HG03558 (cell line): ENCODE data around the gene ZNF44.

Experiments
- ATAC-seq: cut with Tn5 transposase; IDR thresholded peaks from one replicate; pipeline ENCODE4 v1.9.1; 2021; ENCODE audit warnings: moderate number of reproducible peaks; ENCODE audit not compliant: unreplicated experiment; ENCODE audit errors: extremely low read depth

ZNF44 gene

GRCh38 chr19:12265921-12266704 is 28.6 kb downstream of the ZNF44 start:
- no peak for ATAC-seq

DNA sequence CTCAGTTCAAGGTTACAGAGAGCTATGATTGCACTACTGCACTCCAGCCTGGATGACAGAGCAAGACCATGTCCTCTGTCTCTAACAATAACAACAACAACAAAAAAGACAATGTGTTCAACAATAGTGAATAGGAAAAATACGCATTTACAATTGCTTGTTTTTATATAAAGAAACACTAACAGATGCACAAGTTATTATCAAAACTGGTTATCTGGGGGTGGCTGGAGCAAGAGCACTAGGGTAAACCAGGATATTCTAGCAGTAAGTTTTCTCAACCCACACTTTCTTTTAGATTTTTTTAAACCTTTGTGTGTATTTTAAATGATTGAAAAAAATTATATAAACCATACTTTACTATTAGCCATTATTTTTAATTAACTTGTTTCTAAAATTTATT is 33.1 kb downstream of the ZNF44 start:
- no peak for ATAC-seq

DNA sequence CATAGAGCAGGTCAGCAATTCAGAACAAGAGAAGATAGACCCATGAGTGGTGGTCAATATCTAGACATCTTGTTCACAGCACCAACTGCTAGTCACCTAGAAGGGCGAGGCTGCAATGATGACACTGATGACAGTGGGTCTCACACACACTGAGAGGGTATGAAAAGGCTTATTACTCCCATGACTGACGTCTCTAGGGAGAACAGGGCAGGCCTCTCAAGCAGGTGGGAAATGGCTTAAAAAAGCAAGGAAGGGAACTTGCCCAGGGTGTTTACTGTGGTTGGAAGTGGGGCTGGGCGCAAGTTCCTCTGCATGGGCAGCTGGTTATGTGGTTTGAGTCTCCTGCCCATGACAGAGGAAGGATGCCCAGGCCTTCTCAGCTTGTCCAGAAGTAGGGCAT is 33.8 kb downstream of the ZNF44 start:
- ATAC-seq = no peak

DNA sequence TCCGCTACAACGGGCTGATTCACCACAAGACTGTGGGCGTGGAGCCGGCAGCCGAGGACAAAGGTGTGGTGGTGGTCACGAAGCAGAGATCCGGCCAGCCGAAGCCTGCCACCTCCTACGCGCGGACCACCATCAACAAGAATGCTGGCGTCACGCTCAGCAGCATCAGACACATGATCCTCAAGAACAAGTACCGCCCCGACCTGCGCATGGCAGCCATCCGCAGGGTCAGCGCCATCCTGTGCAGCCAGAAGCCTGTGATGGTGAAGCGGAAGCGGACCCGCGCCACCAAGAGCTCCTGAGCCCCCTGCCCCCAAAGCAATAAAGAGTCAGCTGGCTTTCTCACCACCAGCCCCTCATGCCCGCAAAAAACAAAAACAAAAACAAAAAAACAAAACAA is 34.4 kb downstream of the ZNF44 start:
- ATAC-seq = no peak

- no peak for ATAC-seq
Measured at GRCh38 chr19:12255372-12255771, 39.3 kb downstream of the ZNF44 start.

DNA sequence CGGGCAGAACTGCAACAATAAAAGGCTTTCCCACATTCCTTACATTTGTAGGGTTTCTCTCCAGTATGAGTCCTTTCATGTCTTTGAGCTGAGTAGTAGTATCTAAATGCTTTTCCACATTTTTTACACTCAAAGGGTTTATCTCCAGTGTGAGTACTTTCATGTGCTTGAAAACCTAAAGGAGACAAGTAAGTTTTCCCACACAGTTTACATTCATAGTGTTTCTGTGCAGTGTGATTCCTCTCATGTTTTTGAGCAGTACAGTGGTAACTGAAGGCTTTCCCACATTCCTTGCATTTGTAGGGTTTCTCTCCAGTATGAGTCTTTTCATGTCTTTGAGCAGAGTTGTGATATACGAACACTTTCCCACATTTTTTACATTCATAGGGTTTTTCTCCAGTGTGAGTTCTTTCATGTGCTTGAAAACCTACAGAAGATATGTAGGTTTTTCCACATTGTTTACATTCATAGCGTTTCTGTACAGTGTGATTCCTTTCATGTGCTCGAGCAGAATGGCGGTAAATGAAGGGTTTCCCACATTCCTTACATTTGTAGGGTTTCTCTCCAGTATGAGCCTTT is 47.0 kb downstream of the ZNF44 start:
- ATAC-seq = no peak

DNA sequence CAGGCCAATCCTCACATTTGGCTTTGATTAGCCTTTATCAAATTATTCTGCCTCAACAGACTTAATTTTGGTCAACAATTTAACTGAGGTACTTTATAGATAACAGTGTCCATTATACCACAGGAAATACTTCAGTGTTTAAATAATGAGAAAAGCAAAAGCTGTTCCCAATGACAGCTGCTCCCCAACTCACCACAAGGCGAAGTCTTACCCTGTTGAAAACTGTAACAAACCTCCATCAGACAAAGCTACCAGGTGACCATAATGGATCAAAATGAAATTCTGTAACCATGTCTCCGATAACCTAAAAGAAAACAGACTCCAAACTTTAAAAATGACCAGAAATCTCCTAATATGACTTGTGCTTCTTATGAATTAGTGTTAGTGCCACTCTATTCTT is 50.3 kb downstream of the ZNF44 start:
- no peak for ATAC-seq

DNA sequence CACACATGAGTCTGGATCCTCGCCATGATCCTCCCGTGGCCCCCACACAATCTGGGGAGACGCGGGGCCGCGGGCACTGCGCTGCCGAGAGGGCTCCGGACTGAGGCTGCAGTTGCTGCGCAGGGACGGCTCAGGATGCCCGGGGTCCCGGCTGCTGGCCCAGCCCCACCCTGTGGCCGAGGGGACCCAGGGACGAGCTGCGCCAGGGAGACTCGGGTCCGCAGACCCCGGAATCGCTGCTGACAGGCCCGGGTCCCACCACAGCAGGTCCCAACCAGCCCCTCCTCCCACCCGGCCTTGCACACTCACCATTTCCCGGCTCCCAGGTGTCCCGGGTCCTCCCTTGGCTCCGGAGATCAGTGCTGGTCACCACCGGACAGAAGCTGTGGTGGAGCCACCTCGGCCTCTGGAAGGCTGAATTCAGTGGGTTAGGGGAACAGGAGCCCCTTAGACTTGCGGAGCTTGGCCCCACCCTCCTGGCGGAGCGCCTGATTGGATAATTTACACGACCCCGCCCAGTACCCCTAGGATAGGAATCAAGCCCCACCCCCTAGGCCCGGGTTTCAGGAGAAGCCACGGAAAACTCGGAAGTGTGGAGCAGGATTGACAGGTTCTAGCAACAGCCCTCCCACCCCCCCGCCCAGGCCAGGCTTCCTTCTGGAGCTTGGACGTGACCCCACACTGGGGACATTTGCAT is 57.4 kb downstream of the ZNF44 start:
- ATAC-seq = no peak

DNA sequence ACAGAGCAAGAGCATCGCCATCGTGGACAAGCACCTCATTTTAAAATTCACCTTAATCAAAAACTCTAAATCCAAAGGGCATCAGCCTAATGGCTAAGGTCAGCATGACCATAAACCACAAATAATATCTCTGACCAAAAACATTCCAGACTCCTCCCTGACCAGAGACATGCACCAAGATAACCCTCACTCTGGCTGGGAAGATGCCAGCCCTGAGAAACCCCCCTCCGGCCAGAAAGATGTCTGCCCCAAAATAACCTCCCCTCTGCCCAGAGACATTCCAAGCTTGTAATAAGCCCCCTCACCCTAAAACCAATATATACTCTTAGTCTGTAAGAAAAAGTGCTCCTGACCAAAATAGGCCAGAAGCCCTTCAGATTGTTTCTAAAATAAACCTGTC is 61.7 kb downstream of the ZNF44 start:
- ATAC-seq = no peak

- no peak for ATAC-seq
Measured at GRCh38 chr19:12230751-12231733, 63.6 kb downstream of the ZNF44 start.

DNA sequence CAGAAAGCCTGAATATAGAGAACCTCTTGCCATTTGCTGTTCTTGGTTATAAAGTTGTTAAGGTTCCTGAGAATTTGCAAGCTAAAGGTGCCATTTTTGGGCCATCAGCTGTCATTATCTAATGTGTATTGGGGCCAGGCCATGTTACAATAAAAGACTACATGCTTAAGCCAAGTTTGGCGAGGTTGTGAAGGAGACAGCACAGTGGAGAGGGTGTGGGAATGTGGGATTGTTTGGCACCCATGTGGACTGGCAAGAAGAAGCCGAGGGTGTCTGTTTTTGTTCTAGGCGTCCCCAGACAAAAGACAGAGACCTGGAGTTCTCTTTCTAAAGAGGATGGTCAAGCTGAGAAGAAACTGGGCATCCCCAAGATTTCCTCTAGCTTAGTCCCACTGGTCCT is 64.7 kb downstream of the ZNF44 start:
- no peak for ATAC-seq

DNA sequence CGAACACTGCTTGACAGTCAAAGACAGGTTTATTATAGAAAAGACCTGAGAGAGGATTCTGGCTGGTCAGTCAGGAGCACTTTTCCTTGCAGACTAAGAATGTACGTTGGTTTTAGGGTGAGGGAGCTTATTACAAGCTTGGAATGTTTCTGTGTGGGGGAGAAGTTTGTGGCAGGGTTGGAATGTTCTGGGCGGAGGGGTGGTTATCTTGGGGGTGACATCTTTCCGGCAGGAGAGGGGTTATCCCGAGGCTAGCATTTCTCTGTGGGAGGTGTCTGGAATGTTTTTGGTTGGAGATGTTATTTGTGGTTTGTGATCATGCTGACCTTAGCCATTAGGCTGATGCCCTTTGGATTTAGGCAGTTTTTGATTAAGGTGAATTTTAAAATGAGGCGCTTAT is 70.0 kb downstream of the ZNF44 start:
- no peak for ATAC-seq

DNA sequence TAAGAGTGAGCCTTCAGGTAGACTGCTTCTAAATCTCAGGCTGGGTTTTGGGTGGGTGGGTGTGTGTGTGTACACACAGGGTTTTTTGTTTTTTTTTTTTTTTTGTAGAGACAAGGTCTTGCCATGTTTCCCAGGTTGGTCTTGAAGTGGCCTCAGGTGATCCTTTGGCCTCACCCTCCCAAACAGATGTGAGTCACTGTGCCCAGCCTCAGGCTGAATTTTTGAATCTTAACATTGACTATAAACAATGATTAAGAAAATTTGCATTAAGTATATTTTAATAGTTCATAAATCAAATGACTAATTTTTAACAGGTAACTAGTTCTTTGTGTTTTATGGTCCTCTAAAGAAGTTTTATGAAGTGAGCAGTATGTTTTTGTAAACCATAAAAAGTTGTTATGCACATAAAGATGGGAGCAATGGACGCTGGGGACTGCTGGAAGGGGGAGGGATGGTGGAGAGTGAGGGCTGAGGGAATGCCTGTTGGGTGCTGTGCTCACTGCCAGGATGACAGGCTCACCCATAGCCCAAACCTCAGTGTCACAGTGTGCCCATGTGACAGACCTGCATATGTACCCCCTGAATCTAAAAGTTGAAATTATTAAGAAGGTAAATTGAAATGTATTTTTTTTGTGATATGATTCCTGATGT is 71.6 kb downstream of the ZNF44 start:
- no peak for ATAC-seq
